NCI-H2081 treated with DMSO at 0.1 percent for 48 hours (cell line): ENCODE data around the gene LBHD2.

ENCODE experiments used
- DNase-seq: peaks from one replicate; lab custom pipeline; 2025; lab: John Stamatoyannopoulos, UW

LBHD2 gene

GRCh38 chr14:103132381-103133209, 48.6 kb downstream of the LBHD2 start:
- DNase-seq = no peak

DNA sequence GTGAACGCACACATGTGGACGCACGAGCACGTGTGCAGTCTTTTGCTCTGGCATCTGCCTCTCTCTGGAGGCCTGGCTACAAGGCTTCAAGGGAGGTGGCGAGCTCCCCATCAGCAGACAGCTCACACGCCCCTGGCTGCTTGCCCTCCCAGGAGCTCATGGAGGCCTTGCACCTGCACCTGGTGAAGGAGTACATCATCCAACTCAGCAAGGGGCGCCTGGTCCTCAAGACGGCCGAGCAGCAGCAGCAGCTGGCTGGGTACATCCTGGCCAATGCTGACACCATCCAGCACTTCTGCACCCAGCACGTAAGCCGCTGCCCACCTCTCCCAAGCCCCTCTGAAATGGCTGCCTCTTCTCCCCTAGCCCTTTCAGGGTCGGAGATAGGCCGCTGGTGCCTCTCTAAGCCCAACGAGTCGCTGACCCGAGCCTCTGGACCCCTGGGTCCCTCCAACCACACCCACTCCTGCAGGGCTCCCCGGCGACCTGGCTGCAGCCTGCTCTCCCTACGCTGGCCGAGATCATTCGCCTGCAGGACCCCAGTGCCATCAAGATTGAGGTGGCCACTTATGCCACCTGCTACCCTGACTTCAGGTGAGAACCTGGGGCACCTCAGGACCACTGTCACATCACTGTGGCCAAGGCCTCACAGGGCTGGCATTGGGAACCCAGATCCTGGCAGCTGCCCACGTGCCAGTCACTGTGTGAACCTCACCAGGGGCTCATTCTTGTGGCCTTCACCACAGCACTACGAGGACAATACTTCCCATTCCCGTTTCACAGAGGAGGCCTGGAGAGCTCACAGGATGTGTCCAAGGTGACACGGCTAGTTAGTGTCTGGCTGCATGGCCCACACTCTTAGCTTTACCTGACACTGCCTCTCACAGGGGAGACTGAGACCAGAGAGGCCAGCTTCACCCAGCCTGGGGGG, 49.5 kb downstream of the LBHD2 start:
- no peak for DNase-seq

DNA sequence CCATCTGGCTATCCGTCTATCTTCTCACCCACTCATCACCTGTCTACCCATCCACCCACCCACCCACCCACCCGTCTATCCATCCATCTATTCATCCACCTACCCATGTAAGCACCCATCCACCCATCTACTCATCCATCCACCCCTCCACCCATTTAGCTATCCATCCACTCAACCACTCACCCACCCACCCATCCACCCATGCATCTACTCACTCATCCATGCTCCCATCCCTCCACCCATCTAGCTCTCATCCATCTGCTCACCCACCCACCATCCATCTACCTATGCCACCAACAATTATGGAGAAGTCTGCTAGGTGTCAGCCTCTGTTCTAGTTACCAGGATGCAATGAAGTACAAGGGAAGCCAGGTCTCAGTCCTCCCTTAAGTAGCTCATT, 50.4 kb downstream of the LBHD2 start:
- DNase-seq = no peak

DNA sequence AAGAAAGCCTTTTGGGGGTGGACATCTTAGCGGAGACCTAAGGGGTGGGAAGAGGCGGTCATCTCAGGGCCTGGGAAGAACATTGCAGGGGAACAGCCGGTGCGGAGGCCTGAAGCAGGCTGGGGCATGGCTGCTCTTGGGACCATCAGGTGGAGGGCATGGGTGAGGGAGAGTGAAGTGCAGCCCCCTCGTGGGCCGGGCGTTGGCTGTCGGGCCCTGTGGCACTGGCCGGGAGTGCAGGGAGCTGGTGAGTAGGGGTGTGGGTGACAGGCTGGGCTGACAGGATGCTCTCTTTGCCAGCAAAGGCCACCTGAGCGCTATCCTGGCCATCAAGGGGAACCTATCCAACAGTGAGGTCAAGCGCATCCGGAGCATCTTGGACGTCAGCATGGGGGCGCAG, 50.9 kb downstream of the LBHD2 start:
- DNase-seq = no peak

DNA sequence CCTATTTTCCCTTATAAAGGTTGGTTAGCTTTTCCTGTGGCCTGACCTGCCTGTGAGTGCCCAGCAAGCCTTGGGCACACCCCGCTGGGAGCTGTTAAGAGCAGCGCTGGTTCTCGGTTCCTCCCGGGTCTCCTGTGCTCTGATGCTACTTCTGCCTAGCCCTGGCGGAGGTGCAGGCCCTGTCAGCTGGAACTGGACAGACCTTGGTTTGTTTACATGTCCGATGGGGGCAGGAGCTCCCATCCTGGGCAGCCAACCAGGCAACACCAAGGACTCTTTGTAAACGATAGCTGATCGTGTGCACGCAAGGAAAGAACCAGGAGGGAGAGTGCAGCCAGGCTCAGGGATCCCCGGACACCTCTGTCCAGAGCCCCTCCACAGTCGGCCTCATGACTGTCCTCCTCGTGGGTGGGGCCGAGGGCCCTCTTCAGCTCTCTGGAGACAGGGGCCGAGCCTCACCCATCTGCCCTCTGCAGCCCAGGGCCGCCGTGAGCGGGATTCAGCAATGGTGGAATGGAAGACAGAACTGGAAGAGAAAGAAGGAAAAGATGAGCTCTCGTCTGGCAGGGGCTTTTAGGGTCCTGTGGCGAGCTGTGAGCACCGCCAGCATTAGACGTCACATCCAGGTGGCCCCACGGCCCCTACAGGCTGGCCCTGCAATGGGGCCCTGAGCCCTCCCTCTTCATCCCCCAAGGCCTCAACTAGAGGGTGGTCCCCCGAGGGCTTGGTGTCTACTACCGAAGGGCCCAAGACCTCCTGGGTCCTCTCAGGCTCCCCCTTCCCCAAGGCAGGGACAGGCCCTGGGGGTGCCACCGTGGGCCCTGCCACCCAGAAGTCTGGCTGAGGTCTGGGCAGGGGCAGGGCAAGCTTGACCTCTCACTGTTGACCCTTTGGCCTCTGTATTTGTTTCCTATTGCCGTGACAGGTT, 51.6 kb downstream of the LBHD2 start:
- no peak for DNase-seq

DNA sequence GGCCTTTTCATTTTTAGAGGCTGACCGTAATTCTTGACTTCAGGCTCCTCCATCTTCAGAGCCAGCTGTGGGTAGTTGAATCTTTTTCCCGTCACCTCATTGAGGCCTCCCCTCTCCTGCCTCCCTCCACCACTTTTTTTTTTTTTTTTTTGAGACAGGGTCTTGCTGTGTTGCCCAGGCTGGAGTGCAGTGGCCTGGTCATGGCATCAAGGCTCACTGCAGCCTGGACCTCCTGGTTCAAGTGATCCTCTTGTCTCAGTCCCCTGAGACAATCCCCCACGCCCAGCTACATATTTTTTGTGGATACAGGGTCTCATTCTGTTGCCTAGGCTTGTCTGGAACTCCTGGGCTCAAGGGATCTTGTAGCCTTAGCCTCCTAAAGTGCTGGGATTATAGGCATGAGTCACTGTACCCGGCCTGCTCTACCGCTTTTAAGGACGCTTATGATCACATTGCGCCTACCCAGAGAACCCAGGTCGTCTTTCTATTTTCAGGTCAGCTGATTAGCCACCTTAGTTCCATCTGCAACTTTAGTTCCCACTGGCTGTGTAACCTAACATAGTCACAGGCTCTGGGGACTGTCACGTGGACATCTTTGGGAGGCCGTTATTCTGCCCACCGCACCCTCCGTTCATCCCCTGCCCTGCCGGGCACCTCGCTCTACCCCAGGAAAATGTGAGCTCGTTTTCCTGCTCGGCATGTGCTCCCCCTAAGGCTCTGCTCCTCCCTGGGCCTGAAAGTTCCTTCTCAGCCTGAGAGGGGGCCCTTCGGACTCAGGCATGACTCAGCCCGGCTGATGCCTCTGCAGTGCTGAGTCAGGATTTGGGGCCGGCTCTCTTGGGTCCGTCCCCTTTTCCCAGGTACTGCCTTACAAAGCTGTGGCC, 52.6 kb downstream of the LBHD2 start:
- DNase-seq = no peak

DNA sequence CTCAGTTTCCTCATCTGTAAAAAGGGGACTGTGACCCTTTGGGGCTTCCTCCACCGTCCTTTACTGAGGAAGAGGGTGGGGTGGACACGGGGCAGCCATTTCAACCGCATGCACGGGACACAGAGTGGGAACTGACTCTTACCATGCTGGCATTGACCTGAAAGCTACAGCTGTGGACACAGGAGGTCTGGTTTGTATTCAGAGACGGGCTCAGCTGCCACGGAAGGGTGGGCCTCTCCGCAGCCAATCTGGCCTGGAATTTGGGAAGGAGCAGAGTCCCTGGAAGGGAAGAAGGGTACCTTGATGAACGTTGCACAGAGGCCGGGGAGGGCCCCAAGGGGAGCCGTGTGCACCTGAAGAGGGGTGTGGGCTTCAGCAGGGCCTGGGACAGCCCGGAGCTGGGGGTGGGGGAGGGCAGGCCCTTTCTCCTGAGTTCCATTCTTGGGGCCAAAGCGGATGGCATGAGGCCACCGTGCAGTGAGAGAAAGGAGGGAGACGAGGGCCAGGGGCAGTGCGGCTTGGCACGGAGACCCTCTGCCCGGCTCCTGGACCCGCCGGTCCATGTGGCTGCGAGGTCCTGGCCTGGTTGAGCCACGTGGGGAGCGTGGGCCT, 53.8 kb downstream of the LBHD2 start:
- DNase-seq = no peak

- no peak for DNase-seq
Measured at GRCh38 chr14:103138301-103139131, 54.5 kb downstream of the LBHD2 start.

- DNase-seq = no peak
Measured at GRCh38 chr14:103139132-103140025, 55.4 kb downstream of the LBHD2 start.
